ENCODE data around the gene ZNF341. TPM values are rescaled to one million over a fixed set of nuclear protein-coding genes. Genes with fewer than 3 reads are reported as not detected.

Gene ZNF341
- total and polyA plus RNA-seq, 9 of the 15 experiments (the other 6 are each of a cell fraction or from before 2014, with no cell fraction given) = 0.08 to 2.6 (median 1.0) TPM

- TF ChIP-seq ZNF449 (CRISPR knock-in tag; IDR thresholded peaks at IDR 0.05) (no peak), POLR3A (IDR thresholded peaks at IDR 0.05; ENCODE audit: borderline replicate concordance, extremely low read depth, insufficient read depth, insufficient read length) (no peak), HMBOX1 (IDR thresholded peaks at IDR 0.05) (no peak), ZC3H8 (IDR thresholded peaks at IDR 0.05) (no peak), FOXJ3 (CRISPR knock-in tag; IDR thresholded peaks at IDR 0.05) (no peak), HSF4 (CRISPR knock-in tag; IDR thresholded peaks at IDR 0.05; ENCODE audit: borderline replicate concordance) (no peak), HLTF (IDR thresholded peaks at IDR 0.05) (no peak), PCBP1 (IDR thresholded peaks at IDR 0.05; ENCODE audit: low read depth, low read length, poor library complexity, severe bottlenecking) (no peak), PHTF2 (CRISPR knock-in tag; IDR thresholded peaks at IDR 0.05) (no peak), EGR1 (conservative IDR thresholded peaks at IDR 0.05) (peak; percentile 36; the same call in 1 of the 2 replicates), PHF8 (IDR thresholded peaks at IDR 0.05; ENCODE audit: borderline replicate concordance, low read length) (peak; percentile 40; the same call in 1 of the 2 replicates), NCOA4 (IDR thresholded peaks at IDR 0.05; ENCODE audit: partially characterized antibody) (no peak), L3MBTL2 (IDR thresholded peaks at IDR 0.05) (peak; percentile 92), NCOA2 (IDR thresholded peaks at IDR 0.05; ENCODE audit: partially characterized antibody in 2 of 2) (no peak), ZNF121 (CRISPR knock-in tag; conservative IDR thresholded peaks at IDR 0.05) (no peak), GATAD2B (IDR thresholded peaks at IDR 0.05; ENCODE audit: borderline replicate concordance) (0 out of 2 replicates have a peak, but pooled peaks have one; percentile 90), ELK1 (CRISPR knock-in tag; IDR thresholded peaks at IDR 0.05) (no peak), ZNF143 (CRISPR knock-in tag; IDR thresholded peaks at IDR 0.05) (no peak), RB1 (IDR thresholded peaks at IDR 0.05; ENCODE audit: low read depth) (peak; percentile 99), NRF1 (conservative IDR thresholded peaks at IDR 0.05 in 1 of 2, IDR thresholded peaks at IDR 0.05 in 1 of 2) (peak; percentile 90), CAMTA2 (CRISPR knock-in tag; conservative IDR thresholded peaks at IDR 0.05) (no peak), E2F6 (IDR thresholded peaks at IDR 0.05; ENCODE audit: borderline replicate concordance in 1 of 2, extremely low read depth in 1 of 2, insufficient read depth in 1 of 2, insufficient read length in 1 of 2, low read depth in 1 of 2, low read length in 1 of 2, poor library complexity in 1 of 2, severe bottlenecking in 1 of 2) (peak; percentile 86 to 98), CBX3 (IDR thresholded peaks at IDR 0.05; ENCODE audit: borderline replicate concordance in 1 of 2, low read length in 2 of 2) (no peak), MBD2 (IDR thresholded peaks at IDR 0.05; ENCODE audit: borderline replicate concordance, low read depth) (peak; percentile 54; the same call in 1 of the 2 replicates)
Observed at GRCh38 chr20:33686100-33686983, 45.5 kb upstream of the ZNF341 start, which contains the start of gene E2F1 (continued).

All from K562 (cell line).